Thyroid gland (tissue), 4 donors: ENCODE data around the gene DGKA. TPM values are rescaled to one million over a fixed set of nuclear protein-coding genes. Genes with fewer than 3 reads are reported as not detected.

Experiments
- DNase-seq, 2 donors: peaks; one replicate each; pipeline ENCODE4 v3.0.0-alpha.2; 2019
- H3K27ac ChIP-seq, 3 donors: fragments of 200-600 bp; sonication (generic); 1 replicate in 2 of 3; 2 replicates in 1 of 3; pipeline ENCODE4 v1.5.1; 2016 to 2019; ENCODE audit warnings: mild to moderate bottlenecking in 1 of 3, moderate library complexity in 1 of 3
- H3K27me3 ChIP-seq: fragments of 200-600 bp; sonication (generic); one replicate; pipeline ENCODE4 v1.5.1; 2019
- H3K36me3 ChIP-seq, 2 donors: fragments of 200-600 bp; sonication (generic); one replicate each; pipeline ENCODE4 v1.5.1; 2016 to 2019
- H3K4me1 ChIP-seq, 2 donors: fragments of 200-600 bp; sonication (generic); one replicate each; pipeline ENCODE4 v1.5.1; 2017 to 2019
- H3K4me3 ChIP-seq, 3 donors: fragments of 200-600 bp; sonication (generic); replicated peaks in 1 of 3; 1 replicate in 2 of 3; 2 replicates in 1 of 3; pipeline ENCODE4 v1.5.1; 2016; ENCODE audit warnings: mild to moderate bottlenecking in 1 of 3
- H3K9me3 ChIP-seq: fragments of 200-600 bp; sonication (generic); one replicate; pipeline ENCODE4 v1.5.1; 2017
- CTCF ChIP-seq, 6 experiments: fragments of 200-600 bp in 3 of 6; fragments of 450-650 bp in 3 of 6; sonication (generic) in 3 of 6; IDR thresholded peaks; one replicate each; pipeline ENCODE4 v1.5.1; 2016 to 2019; ENCODE audit warnings: antibody characterized with exemption in 6 of 6, mild to moderate bottlenecking in 2 of 6, inconsistent platforms in 1 of 6, moderate library complexity in 1 of 6
- POLR2A ChIP-seq, 2 donors: fragments of 450-650 bp; IDR thresholded peaks; one replicate each; pipeline ENCODE4 v1.6.1; 2017; ENCODE audit warnings: antibody characterized with exemption in 2 of 2, mild to moderate bottlenecking in 2 of 2, moderate library complexity in 1 of 2
- WGBS, 2 donors: methylation state at CpG; one replicate each; pipeline ENCODE4 v1.1.5; 2017; 5-methylcytosine and 5-hydroxymethylcytosine counted together
- intact Hi-C: fragments of 100-400 bp; cut with DNase I; formaldehyde crosslinking; loops from one replicate; pipeline ENCODE4 v1.15.1; 2023
- total RNA-seq, 4 donors: library from RNA; depleted of rRNA; stranded (reverse); fragments of >200 nt; gene quantifications; one replicate each; pipeline ENCODE4 v1.2.3, GENCODE V29; 2016

The DGKA gene
- total RNA-seq, 4 donors from 2014 or later, result 20.6 to 55.9 (median 28.7) TPM

GRCh38 chr12:55901881-55902490 is 29.0 kb upstream of the DGKA start:
- Histone ChIP-seq H3K27me3 (no peaks in the 10 kb centered on the region), H3K27ac (no peak overlapping the region), H3K9me3 (no peaks in the 10 kb centered on the region), H3K36me3 (peaks cover 6 to 17% of the 10 kb centered on the region in 2 donors), H3K4me1 (no peaks in the 10 kb centered on the region), H3K4me3 (no peak overlapping the region)
- no peak for TF ChIP-seq CTCF (IDR thresholded peaks at IDR 0.05)
- TF ChIP-seq POLR2A (IDR thresholded peaks at IDR 0.05), result no peak
- no peak for DNase-seq
- 94 to 98% methylated on average over 7 of the region's 7 CpGs for WGBS, 2 donors
- intact Hi-C loops, result no loop called here

- H3K27ac ChIP-seq, result no peak overlapping the region
- DNase-seq, result no peak
- H3K4me1 ChIP-seq, result no peaks in the 10 kb centered on the region
- H3K27me3 ChIP-seq, result no peaks in the 10 kb centered on the region
- TF ChIP-seq POLR2A (IDR thresholded peaks at IDR 0.05) (no peak), CTCF (IDR thresholded peaks at IDR 0.05) (no peak)
- no peaks in the 10 kb centered on the region for H3K9me3 ChIP-seq
- H3K4me3 ChIP-seq, result no peak overlapping the region
- peaks cover 6 to 17% of the 10 kb centered on the region in 2 donors for H3K36me3 ChIP-seq
- intact Hi-C loops, result no loop called here
- 48 to 59% methylated on average over 1 of the region's 1 CpG for WGBS, 2 donors
Observed at GRCh38 chr12:55906056-55906455, 24.9 kb upstream of the DGKA start.

- no peaks in the 10 kb centered on the region for H3K27me3 ChIP-seq
- H3K9me3 ChIP-seq, result no peaks in the 10 kb centered on the region
- no peak overlapping the region for H3K27ac ChIP-seq
- peaks cover 0 to 14% of the 10 kb centered on the region in 2 donors for H3K4me1 ChIP-seq
- no peaks in the 10 kb centered on the region for H3K36me3 ChIP-seq
- no peak for TF ChIP-seq CTCF (IDR thresholded peaks at IDR 0.05)
- no peak for TF ChIP-seq POLR2A (IDR thresholded peaks at IDR 0.05)
- intact Hi-C loops, result no loop called here
- no peak overlapping the region for H3K4me3 ChIP-seq
- no peak for DNase-seq
- 79 to 80% methylated on average over 8 of the region's 8 CpGs for WGBS, 2 donors
Observed at GRCh38 chr12:55908726-55909512, 22.0 kb upstream of the DGKA start.

GRCh38 chr12:55909513-55909884 is 21.5 kb upstream of the DGKA start:
- peaks cover 5 to 15% of the 10 kb centered on the region in 2 donors for H3K4me1 ChIP-seq
- H3K27me3 ChIP-seq, result no peaks in the 10 kb centered on the region
- no peaks in the 10 kb centered on the region for H3K9me3 ChIP-seq
- WGBS, 2 donors, result 82 to 89% methylated on average over 2 of the region's 2 CpGs
- intact Hi-C loops, result no loop called here
- TF ChIP-seq POLR2A (IDR thresholded peaks at IDR 0.05), result no peak
- TF ChIP-seq CTCF (IDR thresholded peaks at IDR 0.05), result no peak
- no peaks in the 10 kb centered on the region for H3K36me3 ChIP-seq
- no peak overlapping the region for H3K27ac ChIP-seq
- no peak overlapping the region for H3K4me3 ChIP-seq
- no peak for DNase-seq

- 62 to 70% methylated on average over 4 of the region's 4 CpGs for WGBS, 2 donors
- H3K9me3 ChIP-seq, result no peaks in the 10 kb centered on the region
- no peaks in the 10 kb centered on the region for H3K36me3 ChIP-seq
- no peak overlapping the region for H3K4me3 ChIP-seq
- peak overlapping the region in 2 of 3 donors; percentile 5 to 10 for H3K27ac ChIP-seq
- intact Hi-C loops, result no loop called here
- peaks cover 7 to 26% of the 10 kb centered on the region in 2 donors for H3K4me1 ChIP-seq
- H3K27me3 ChIP-seq, result no peaks in the 10 kb centered on the region
- no peak for DNase-seq
- TF ChIP-seq CTCF (IDR thresholded peaks at IDR 0.05) (no peak), POLR2A (IDR thresholded peaks at IDR 0.05) (no peak)
Observed at GRCh38 chr12:55912908-55913307, 18.1 kb upstream of the DGKA start.
